ENCODE results near the gene SSTR4.
A peak's percentile ranks its signal among the peaks of the same experiment; 100 is the strongest.

- TF ChIP-seq POLR2A (IDR thresholded peaks at IDR 0.05) = no peak
- TF ChIP-seq CTCF (IDR thresholded peaks at IDR 0.05) = peak in 1 of 3 donors; percentile 19
- TF ChIP-seq POLR2AphosphoS5 (IDR thresholded peaks at IDR 0.05) = no peak
Observed at GRCh38 chr20:23061734-23062561, 26.8 kb downstream of the SSTR4 start.
